ENCODE results near the gene NEK1. TPM values are rescaled to one million over a fixed set of nuclear protein-coding genes. Genes with fewer than 3 reads are reported as not detected.
"Not testable (repeated sequence)": the region's sequence is repeated elsewhere in the genome, so short reads cannot be mapped to it uniquely, and the experiment has no call there.

Gene NEK1
- total and polyA plus RNA-seq, 2 donors (not counting 3 experiments of a cell fraction or from before 2014, with no cell fraction given) = 2.6 to 10.1 TPM

- H3K4me3 ChIP-seq (replicated peaks in 1 of 3; ENCODE audit: insufficient read depth in 1 of 3, low read depth in 1 of 3, low read length in 3 of 3) = no peak overlapping the region
- intact Hi-C loops (cut with micrococcal nuclease) = no loop called here
- H3K36me3 ChIP-seq (ENCODE audit: control insufficient read depth in 2 of 2, extremely low read depth in 1 of 2, insufficient read depth in 2 of 2, low read length in 2 of 2) = peaks cover 0 to 3% of the 10 kb centered on the region in 2 experiments
- no peak for TF ChIP-seq JUN (IDR thresholded peaks at IDR 0.05; ENCODE audit: borderline replicate concordance, insufficient read depth, insufficient read length, low read depth)
- no peak for TF ChIP-seq MAX (IDR thresholded peaks at IDR 0.05; ENCODE audit: insufficient read depth, insufficient read length)
- no peak for TF ChIP-seq GATA2 (IDR thresholded peaks at IDR 0.05; ENCODE audit: insufficient read depth, insufficient read length, low read depth, low read length)
- no peak for TF ChIP-seq EZH2 (IDR thresholded peaks at IDR 0.05; ENCODE audit: borderline replicate concordance, low read depth, low read length, severe bottlenecking)
- no peak for TF ChIP-seq FOS (IDR thresholded peaks at IDR 0.05; ENCODE audit: borderline replicate concordance, insufficient read depth, low read length)
- no peak for TF ChIP-seq MYC (IDR thresholded peaks at IDR 0.05; ENCODE audit: low read depth, low read length)
- no peak for TF ChIP-seq POLR2AphosphoS5 (IDR thresholded peaks at IDR 0.05; ENCODE audit: insufficient read depth, low read depth, low read length)
- TF ChIP-seq CTCF (IDR thresholded peaks at IDR 0.05; ENCODE audit: extremely low read depth in 1 of 2, insufficient read depth in 1 of 2, low read depth in 1 of 2, low read length in 2 of 2) = no peak
- TF ChIP-seq POLR2A (IDR thresholded peaks at IDR 0.05; ENCODE audit: low read depth, low read length) = no peak
- POLR2A ChIA-PET = no interaction called here
- no peaks in the 10 kb centered on the region for H4K20me1 ChIP-seq (replicated peaks; ENCODE audit: control insufficient read depth, extremely low read depth, insufficient read depth, low read length)
- no peaks in the 10 kb centered on the region for H3K9me3 ChIP-seq (replicated peaks; ENCODE audit: control insufficient read depth, insufficient read depth, low read length)
- H3K9me1 ChIP-seq (replicated peaks; ENCODE audit: control insufficient read depth, extremely low read depth, insufficient read depth, low read length) = no peaks in the 10 kb centered on the region
- dilution Hi-C loops (cut with MboI; ENCODE audit: extremely low pct_ligation_motif_present, low sequenced_read_pairs) = no loop called here
- BruUV-seq (replicated peaks) = no TSS peak
- H3K9ac ChIP-seq (replicated peaks; ENCODE audit: extremely low read depth, insufficient read depth, low read length) = no peak overlapping the region
- no peaks in the 10 kb centered on the region for H3K27me3 ChIP-seq (ENCODE audit: control insufficient read depth in 2 of 2, insufficient read depth in 2 of 2, low read length in 2 of 2)
- no peak overlapping the region for H3K27ac ChIP-seq (ENCODE audit: insufficient read depth, low read depth, low read length)
- DNase-seq (ENCODE audit: low read depth, low spot score) (no peak), FAIRE-seq (no peak)
- H3K79me2 ChIP-seq (ENCODE audit: control insufficient read depth, insufficient read depth, low read length) = no peaks in the 10 kb centered on the region
- no peak overlapping the region for H3K4me2 ChIP-seq (ENCODE audit: insufficient read depth, low read length)
- no peaks in the 10 kb centered on the region for H3K4me1 ChIP-seq (ENCODE audit: control insufficient read depth, extremely low read depth, insufficient read depth, low read length)
- CTCF ChIA-PET = interaction anchor here (1.2 kb wide), 1 partner anchor 649 kb away, joined by 3 read pairs; no protein-coding TSS in a partner anchor
- no peak overlapping the region for H2AFZ ChIP-seq (ENCODE audit: low read depth, low read length)
Observed at GRCh38 chr4:169571435-169571834, 40.9 kb downstream of the NEK1 start.

- intact Hi-C loops (cut with micrococcal nuclease); H3K9me1 ChIP-seq (replicated peaks; ENCODE audit: control insufficient read depth, extremely low read depth, insufficient read depth, low read length); FAIRE-seq; H3K4me1 ChIP-seq (ENCODE audit: control insufficient read depth, extremely low read depth, insufficient read depth, low read length); H3K4me3 ChIP-seq (replicated peaks in 1 of 3; ENCODE audit: insufficient read depth in 1 of 3, low read depth in 1 of 3, low read length in 3 of 3); H3K27ac ChIP-seq (ENCODE audit: insufficient read depth, low read depth, low read length); H3K79me2 ChIP-seq (ENCODE audit: control insufficient read depth, insufficient read depth, low read length); CTCF ChIA-PET; H3K27me3 ChIP-seq (ENCODE audit: control insufficient read depth in 2 of 2, insufficient read depth in 2 of 2, low read length in 2 of 2); H2AFZ ChIP-seq (ENCODE audit: low read depth, low read length); H3K36me3 ChIP-seq (ENCODE audit: control insufficient read depth in 2 of 2, extremely low read depth in 1 of 2, insufficient read depth in 2 of 2, low read length in 2 of 2); BruUV-seq (replicated peaks); dilution Hi-C loops (cut with MboI; ENCODE audit: extremely low pct_ligation_motif_present, low sequenced_read_pairs); H3K4me2 ChIP-seq (ENCODE audit: insufficient read depth, low read length); POLR2A ChIA-PET; H3K9me3 ChIP-seq (replicated peaks; ENCODE audit: control insufficient read depth, insufficient read depth, low read length); H3K9ac ChIP-seq (replicated peaks; ENCODE audit: extremely low read depth, insufficient read depth, low read length); DNase-seq (ENCODE audit: low read depth, low spot score); H4K20me1 ChIP-seq (replicated peaks; ENCODE audit: control insufficient read depth, extremely low read depth, insufficient read depth, low read length): not testable (repeated sequence)
Observed at GRCh38 chr4:169571012-169571411, 41.4 kb downstream of the NEK1 start.

GRCh38 chr4:169570266-169570665 lies 42.1 kb downstream of the NEK1 start:
- POLR2A ChIA-PET; H3K4me3 ChIP-seq (replicated peaks in 1 of 3; ENCODE audit: insufficient read depth in 1 of 3, low read depth in 1 of 3, low read length in 3 of 3); H4K20me1 ChIP-seq (replicated peaks; ENCODE audit: control insufficient read depth, extremely low read depth, insufficient read depth, low read length); H3K27ac ChIP-seq (ENCODE audit: insufficient read depth, low read depth, low read length); BruUV-seq (replicated peaks); H2AFZ ChIP-seq (ENCODE audit: low read depth, low read length); H3K9ac ChIP-seq (replicated peaks; ENCODE audit: extremely low read depth, insufficient read depth, low read length); H3K4me2 ChIP-seq (ENCODE audit: insufficient read depth, low read length); CTCF ChIA-PET; H3K79me2 ChIP-seq (ENCODE audit: control insufficient read depth, insufficient read depth, low read length); H3K9me3 ChIP-seq (replicated peaks; ENCODE audit: control insufficient read depth, insufficient read depth, low read length); H3K9me1 ChIP-seq (replicated peaks; ENCODE audit: control insufficient read depth, extremely low read depth, insufficient read depth, low read length); H3K36me3 ChIP-seq (ENCODE audit: control insufficient read depth in 2 of 2, extremely low read depth in 1 of 2, insufficient read depth in 2 of 2, low read length in 2 of 2); H3K27me3 ChIP-seq (ENCODE audit: control insufficient read depth in 2 of 2, insufficient read depth in 2 of 2, low read length in 2 of 2); H3K4me1 ChIP-seq (ENCODE audit: control insufficient read depth, extremely low read depth, insufficient read depth, low read length); dilution Hi-C loops (cut with MboI; ENCODE audit: extremely low pct_ligation_motif_present, low sequenced_read_pairs); FAIRE-seq; intact Hi-C loops (cut with micrococcal nuclease); DNase-seq (ENCODE audit: low read depth, low spot score): not testable (repeated sequence)

Measured in endothelial cell of umbilical vein (primary cell).